GOT3 (cell line): ENCODE data around the gene DNAJB11.
"Not testable (repeated sequence)": the region's sequence is repeated elsewhere in the genome, so short reads cannot be mapped to it uniquely, and the experiment has no call there.

Experiments
- DNase-seq: peaks from one replicate; lab custom pipeline; 2025; ENCODE audit warnings: mixed read lengths; lab: John Stamatoyannopoulos, UW

Gene DNAJB11

GRCh38 chr3:186618318-186618938 is 47.9 kb downstream of the DNAJB11 start:
- DNase-seq, result no peak

GRCh38 chr3:186619787-186620212 is 49.3 kb downstream of the DNAJB11 start:
- no peak for DNase-seq

GRCh38 chr3:186620213-186621092 is 49.9 kb downstream of the DNAJB11 start:
- DNase-seq, result no peak

DNA sequence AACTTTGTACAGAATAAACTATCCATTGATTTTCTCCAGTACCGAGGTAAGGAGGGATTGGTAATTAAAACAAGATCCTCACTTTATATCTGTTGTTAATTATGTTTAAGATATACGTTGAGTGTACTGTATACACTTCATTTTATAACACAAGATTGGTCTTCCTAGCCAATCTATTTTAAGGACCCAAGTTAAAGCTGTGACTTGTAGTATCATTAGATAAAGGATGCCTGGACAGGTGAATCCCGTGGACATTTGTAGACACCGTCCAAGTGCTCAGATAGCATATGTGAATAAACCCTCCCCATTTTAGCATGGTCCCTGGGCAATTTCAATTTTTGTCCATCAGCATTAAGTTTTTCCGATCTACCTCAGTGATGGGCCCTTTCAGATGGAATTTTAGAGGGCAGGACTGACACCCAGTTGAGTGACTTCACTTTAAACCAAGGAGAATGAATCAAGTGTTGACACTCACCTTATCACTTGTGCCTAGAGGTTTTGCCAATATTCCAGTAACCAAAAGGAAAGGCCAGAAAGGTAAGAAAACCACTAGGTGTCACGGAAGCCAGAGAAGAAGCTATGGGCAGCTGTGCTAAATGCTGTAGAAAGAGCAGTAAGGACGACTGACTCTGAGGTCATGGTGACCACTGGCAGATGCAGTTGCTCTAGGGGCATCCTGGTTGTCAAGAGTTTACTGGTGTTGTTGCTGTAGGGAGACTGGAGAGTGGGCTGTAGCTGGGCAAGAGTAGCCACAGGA is 51.6 kb downstream of the DNAJB11 start:
- no peak for DNase-seq

DNA sequence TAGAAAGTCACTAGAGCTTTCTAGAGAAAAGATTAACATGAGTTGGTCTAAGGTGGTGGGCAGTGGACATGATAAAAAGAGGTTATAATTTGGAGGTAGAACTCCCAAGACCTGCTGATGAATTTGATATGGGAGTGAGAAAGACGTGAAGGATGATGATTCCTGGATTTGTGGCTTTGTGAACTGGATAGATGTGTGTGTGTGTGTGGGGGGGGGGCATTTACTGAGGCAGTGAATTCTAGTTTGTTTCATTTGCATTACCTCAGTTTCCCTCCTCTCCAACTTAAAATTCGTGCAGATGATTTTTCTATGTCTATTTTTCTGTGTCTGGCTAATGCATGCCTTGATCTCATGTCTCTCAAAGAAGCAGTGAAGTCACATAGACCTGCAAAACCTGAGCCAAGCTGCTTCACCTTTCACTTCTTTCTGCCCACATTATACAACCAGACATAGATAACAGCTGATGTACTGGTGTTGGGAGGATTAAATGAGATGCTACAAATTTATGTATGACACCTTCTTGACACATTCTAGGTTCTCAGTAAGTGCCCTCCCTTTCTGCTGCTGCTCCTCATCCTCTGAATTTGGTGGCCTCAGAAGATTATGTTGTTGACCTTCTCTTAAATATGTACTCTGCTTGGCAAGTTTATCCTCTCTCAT is 52.3 kb downstream of the DNAJB11 start:
- DNase-seq, result no peak

GRCh38 chr3:186624598-186624997 is 54.1 kb downstream of the DNAJB11 start:
- no peak for DNase-seq

DNA sequence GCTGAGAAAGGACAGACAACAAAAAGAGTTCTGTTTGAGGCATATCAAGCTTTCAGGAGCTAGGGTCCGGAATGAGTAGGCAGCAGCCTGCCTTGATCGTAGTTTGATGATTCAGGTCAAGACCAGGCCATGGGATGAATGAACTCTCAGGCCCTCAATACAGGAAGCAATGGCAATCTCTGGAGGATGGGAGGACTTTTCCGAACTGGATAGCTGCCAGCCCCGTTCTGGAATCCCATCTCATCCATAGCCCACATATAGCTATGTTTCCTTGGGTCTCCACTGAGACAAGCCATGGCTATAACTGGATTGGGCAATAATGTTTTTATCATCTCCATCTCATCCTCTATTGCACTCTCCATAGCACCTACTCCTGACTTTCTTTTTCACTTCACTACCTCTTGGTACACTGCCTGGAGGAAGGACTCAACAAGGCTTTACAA is 55.1 kb downstream of the DNAJB11 start:
- no peak for DNase-seq

DNA sequence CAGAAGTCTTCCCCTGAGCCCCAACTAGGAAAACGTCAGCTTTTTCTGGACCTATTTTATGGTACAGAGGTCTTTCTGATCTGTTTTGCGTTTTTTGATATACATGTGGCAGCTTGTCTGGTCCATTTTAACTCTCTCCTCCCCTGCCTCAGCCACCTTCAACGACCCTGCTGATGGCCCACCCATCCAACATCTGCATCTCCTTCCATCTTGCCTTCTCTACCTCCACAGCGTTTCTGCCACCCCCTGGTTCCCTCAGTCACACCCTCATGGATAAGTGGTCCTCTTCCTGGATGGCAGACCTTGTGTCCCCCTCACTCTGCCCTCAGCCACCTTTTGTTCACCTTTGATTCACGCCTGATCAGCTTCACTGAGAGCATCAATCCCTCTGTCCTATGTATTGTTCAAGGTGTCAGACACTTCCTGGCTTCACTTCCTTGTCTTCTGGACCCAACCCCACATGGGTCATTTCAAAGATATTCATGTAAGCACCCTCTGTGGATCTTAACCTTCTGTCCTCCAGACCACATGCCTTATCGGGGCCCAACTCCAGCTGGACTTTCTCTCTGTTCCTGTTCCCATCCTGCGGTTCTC is 55.8 kb downstream of the DNAJB11 start:
- DNase-seq, result no peak

- DNase-seq, result no peak
These were observed 57.4 kb downstream of the DNAJB11 start for GRCh38 chr3:186627852-186628414.

DNA sequence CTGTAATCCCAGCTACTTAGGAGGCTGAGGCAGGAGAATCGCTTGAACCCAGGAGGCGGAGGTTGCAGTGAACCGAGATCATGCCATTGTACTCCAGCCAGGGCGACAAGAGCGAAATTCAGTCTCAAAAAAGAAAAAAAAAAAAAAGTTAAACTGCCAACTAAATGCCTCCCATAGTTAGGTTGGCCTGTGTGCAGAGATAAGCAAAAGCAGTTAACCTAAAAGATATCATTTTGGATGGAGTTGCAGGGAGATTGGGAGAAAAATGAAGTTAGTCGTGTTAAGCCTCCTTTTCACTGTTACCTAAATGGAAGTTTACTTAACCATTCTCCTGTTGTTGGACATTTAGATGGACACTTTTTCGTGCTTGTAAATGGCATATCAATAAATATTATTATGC is 58.2 kb downstream of the DNAJB11 start:
- DNase-seq, result no peak

DNA sequence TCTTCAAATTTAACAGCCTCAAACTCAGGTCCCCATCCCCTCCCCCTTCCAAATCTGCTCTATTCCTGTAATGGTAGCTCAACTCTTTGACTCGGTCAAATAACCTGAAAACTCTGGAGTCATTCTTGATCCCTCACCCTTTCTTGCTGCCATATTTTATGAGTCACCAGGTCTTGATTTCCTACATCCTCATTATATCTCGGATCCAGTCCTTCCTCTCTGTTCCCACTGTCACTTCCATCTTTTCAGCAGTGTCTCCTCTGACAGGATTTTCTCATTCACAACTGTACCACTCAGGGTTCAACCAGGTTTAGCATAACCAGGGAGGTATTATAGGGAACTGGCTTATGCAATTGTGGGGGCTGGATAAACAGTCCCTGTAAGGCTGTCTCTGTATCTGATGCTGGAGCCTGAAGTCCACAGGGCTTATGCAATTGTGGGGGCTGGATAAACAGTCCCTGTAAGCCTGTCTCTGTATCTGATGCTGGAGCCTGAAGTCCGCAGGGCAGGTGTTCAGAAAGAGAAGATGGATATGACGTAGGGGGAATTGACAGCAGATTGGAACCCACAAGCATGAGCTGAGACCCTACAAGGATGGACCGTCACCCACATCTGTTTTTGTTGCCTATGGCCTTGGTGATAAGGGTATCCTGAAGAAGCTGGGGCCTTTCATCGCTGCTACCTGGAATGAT is 60.6 kb downstream of the DNAJB11 start:
- DNase-seq, result no peak

DNA sequence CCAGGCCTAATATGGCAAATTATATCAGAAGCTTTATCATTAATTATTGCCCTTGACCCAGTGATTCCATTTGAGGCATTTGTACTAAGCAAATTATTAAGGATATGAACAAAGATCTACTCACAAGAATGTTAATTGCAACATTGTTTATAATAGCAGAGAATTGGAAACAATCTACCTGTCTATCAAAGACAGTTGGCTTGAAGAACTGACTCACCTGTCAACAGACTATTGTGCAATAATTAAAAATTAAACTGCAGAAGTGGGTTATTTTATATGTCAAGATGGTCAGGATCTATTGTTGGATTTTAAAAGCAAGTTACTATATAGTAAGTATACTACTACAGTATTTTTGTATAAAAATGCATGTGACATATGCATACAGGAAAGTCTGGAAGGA is 63.0 kb downstream of the DNAJB11 start:
- DNase-seq, result no peak

DNA sequence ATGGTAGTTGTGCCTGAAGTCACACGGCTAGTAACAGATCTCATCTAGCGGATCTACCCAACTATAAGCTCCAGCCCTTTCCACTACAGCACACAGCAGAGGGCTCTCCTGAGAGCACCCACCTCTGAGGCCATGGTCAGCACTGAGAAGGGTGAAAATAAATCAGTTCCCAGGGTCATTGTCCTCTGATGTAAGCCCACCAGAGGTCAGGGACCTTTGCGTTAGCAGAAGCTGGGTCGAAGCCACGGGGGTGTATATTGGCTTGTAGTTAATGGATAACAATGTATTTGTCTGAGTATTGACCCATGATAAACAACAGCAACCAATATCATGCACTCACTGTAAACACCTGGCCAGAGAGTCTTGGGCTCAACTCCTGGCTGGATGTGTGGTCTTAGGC is 63.7 kb downstream of the DNAJB11 start:
- DNase-seq, result not testable (repeated sequence)
